CD4-positive, alpha-beta T cell treated with Interleukin-10 for 1 hour (primary cell): ENCODE data around the gene ESPN.
A peak's percentile ranks its signal among the peaks of the same experiment; 100 is the strongest.
"Not testable (repeated sequence)": the region's sequence is repeated elsewhere in the genome, so short reads cannot be mapped to it uniquely, and the experiment has no call there.

Experiments
- DNase-seq: peaks from one replicate; pipeline ENCODE4 v3.0.0-alpha.2; 2020

ESPN gene, protein sequence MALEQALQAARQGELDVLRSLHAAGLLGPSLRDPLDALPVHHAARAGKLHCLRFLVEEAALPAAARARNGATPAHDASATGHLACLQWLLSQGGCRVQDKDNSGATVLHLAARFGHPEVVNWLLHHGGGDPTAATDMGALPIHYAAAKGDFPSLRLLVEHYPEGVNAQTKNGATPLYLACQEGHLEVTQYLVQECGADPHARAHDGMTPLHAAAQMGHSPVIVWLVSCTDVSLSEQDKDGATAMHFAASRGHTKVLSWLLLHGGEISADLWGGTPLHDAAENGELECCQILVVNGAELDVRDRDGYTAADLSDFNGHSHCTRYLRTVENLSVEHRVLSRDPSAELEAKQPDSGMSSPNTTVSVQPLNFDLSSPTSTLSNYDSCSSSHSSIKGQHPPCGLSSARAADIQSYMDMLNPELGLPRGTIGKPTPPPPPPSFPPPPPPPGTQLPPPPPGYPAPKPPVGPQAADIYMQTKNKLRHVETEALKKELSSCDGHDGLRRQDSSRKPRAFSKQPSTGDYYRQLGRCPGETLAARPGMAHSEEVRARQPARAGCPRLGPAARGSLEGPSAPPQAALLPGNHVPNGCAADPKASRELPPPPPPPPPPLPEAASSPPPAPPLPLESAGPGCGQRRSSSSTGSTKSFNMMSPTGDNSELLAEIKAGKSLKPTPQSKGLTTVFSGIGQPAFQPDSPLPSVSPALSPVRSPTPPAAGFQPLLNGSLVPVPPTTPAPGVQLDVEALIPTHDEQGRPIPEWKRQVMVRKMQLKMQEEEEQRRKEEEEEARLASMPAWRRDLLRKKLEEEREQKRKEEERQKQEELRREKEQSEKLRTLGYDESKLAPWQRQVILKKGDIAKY

DNA sequence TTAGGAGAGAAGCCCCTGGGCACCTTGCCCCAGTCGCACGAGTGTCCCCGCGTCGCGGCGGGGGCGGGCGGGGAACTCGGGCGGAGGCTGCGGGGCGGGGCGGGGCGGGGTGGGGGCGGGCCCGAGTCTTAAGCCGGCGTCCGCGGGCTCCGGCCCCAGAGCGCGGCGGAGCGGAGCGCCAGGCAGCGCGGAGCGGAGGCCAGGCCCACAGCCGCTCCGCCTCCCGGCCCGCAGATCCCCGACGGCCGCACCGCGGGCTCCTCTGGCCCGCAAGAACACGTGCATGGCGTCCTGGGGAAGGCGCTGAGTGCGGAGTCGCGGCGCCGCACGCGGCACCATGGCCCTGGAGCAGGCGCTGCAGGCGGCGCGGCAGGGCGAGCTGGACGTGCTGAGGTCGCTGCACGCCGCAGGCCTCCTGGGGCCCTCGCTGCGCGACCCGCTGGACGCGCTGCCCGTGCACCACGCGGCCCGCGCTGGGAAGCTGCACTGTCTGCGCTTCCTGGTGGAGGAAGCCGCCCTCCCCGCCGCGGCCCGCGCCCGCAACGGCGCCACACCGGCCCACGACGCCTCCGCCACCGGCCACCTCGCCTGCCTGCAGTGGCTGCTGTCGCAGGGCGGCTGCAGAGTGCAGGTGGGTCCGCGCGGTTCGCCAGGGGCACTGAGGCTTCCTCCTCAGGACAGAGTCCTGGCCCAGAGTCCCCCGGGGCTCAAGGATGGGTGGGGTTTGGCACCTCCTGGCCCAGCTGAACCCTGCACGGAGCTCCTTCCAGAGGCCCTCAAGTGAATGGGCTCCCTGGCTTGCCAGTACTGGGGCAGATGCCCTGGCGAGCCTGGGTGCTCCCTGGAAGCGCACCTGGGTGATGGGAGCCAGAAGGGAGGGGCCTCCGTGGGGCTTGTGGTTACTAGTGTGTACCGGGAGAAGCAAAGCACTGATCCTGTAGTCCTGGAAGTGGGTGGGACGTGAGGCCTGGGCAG is at the start of gene ESPN:
Gene ESPN (plus strand): TSS at position 158 of the 975 bp plus-strand sequence. CDS start 180 bp downstream, at position 338.
- no peak for DNase-seq

DNA sequence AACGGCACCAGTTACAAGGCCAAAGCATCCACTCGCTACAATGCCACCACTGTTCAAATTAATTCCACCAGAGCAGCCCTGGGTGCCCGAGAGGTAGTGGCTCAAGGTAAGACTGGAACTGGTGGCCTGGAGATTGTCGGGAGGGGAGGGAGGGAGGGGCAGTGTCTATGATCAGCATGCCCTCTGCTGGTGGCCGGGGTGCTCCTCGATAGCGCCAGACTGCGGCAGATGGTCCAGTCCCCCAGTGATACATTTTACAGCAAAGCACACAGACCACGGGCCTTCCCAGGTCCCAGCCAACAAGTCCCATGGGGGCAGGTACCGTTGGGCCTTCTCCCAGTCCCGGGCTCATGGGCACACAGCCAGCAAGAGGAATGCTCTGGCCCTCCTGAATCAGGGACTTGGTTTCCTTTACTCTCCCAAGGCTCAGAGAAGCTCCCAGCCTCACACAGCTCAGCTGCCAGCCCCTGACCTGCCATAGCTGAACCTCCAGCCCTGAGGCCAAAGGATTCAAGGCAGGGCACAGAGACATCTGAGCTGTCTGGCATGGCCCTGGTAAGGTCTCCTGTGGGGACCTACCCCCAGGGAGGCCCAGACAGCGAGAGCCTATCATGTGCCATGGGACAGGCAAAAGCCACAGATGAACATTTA is 46.4 kb upstream of the ESPN start:
- no peak for DNase-seq

DNA sequence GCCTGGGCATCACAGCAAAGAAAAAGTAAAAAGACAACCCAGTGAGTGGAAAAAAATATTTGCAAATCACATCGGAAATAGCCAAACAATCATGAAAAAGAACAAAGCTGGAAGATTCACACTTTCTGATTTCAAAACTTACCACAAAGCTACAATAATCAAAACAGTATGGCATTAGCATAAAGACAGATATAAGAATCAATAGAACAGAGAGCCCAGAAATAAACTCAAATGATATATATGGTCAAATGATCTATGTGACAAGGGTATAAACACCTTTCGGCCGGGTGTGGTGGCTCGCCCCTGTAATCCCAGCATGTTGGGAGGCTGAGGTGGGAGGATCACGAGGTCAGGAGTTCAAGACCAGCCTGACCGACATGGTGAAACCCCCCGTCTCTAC is 44.5 kb upstream of the ESPN start:
- DNase-seq = no peak

DNA sequence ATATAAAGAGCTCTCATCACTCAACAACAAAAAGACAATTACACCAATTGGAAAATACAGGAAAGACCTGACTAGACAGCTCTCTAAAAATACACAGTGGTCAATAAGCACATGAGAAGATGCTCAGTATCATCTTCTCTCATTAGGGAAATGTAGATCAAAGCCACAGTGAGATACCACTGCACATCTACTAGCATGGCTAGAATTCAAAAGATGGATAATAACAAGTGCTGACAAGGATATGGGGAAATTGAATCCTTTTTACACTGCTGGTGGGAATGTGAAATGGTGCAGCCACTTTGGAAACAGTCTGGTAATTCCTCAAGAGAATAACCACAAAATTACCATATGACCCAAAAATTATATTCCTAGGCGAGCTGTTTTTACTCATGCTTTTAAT is 40.4 kb upstream of the ESPN start:
- no peak for DNase-seq

DNA sequence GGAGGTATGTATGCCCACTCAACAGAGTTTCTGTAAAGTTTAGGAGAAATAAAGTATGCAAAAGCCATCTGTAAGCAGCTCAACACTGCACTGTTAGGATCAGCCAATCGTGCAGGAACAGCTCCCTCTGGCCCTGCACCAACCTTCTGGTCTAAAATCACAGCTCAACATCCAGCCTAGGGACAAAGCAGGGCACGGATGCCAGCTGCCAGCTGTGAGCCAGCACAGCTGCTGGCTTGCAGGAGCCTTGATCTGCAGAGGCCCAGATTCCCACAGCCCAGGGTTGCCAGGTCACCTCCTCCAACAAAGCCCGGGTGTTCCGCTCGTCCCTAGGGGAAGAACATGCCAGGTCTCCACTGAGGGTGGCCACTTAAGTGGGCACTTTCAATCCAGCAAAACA is 39.6 kb upstream of the ESPN start:
- no peak for DNase-seq

DNA sequence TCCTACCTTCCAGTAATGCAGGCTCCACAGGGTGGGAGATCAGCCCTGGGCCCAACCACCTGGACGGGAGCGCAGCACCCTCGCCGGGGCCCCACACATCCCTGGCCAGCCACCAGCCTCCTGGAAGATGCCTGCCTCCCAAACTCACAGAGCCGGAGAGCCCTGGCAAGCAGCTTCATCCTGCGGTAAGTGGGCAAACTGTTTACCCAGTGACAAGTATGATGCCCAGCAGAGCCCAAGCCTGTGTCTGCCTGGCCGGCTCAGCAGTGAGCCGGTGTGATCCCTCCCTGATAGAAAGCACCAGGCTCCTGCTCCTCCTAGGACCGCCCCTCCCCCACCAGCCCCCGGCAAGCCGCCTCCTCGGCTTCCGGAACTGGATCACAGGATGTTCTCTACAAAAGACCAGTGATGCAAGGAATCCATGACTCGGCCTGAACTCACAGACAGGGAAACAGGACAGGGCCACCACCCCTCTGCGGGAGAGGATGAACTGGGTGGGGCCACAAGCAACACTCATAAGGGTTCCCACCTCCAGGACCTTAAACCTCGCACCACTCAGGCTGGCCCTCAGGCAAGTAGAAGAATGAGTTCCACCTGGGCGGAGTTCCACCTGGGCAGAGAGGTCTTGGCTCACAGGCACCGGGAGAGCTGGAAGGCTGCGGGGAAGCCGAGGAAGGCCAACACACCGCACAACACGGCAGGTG is 38.9 kb upstream of the ESPN start:
- no peak for DNase-seq

DNA sequence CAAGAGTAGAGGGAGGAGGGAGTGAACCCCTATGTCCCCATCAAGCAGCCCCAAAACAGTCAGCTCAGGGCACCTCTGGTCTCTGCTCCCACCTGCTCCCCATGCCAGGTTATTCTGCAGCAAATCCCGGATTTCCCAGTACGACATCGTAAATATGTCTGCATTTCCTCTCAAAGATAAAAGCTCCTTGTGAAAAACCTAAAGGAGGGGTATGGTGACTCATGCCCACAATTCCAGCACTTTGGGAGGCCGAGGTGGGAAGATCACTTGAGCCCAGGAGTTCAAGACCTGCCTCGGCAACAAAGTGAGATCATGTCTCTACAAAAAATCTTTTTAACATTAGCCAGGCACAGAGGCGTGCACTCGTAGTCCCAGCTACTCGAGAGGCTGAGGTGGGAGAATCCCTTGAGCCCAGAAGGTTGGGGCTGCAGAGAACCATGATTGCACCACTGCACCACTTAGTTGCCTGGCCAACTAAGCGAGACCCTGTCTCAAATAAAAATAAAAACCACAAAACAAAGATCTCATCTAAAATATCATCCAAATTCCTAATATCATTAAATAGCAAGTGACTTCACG is 38.1 kb upstream of the ESPN start:
- DNase-seq = no peak

DNA sequence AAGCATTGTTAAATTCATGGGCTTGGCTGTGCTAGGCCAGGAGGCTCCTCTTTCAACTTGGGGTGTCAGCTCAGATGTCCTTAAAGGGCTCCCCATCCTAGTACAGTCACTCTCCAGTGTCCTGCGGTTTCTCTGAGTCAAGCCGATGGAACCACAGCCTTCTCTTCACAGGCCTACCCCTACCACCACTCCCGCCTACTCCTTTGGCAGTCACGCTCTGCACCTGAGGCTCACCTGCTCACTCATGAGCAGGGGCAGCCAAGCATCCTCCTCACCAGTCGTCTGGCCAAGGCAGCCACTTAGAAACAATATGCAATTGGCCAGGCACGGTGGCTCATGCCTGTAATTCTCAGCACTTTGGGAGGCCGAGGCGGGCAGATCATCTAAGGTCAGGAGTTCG is 34.6 kb upstream of the ESPN start:
- DNase-seq = no peak

DNA sequence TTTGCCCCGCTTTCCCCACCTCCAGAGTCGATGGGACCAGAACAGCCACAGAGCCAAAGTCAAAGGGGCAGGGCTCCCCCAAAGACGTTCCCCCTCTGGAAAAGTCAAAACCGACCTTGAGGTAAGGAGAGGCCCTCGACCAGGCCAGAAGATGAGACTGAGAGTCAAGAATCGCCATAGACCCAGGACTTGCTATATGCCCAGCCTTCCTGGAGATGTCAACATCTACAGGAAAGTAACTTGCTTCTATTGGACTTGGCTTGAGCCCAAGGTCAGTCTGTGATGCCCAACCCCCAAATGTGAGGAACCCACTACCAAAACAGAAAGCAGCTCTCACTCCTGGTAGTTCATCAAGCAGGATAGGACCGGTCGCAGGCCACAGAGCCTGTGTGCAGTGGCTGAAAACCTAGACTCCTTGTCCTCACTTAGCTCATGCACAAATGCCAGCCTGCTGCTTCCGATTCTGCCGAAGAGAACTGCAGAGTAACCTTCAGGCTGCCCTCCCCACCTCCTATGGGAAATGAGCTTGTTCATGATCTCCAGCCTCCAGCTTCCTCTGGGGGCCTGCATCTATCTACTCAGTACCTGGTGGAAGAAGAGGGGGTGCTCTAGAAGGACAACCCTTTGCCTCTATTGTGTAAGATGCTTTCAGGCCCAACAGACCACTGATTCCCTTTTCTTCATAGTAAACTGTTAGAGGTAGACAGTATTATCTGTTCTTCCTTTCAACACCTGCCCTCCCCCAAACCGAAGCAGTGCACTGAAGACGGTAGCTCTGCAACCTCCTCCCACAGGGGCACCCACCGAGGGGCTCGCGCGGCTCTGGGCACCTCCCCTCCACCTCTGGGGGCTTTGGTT is 32.4 kb upstream of the ESPN start:
- DNase-seq = peak; percentile 3

DNA sequence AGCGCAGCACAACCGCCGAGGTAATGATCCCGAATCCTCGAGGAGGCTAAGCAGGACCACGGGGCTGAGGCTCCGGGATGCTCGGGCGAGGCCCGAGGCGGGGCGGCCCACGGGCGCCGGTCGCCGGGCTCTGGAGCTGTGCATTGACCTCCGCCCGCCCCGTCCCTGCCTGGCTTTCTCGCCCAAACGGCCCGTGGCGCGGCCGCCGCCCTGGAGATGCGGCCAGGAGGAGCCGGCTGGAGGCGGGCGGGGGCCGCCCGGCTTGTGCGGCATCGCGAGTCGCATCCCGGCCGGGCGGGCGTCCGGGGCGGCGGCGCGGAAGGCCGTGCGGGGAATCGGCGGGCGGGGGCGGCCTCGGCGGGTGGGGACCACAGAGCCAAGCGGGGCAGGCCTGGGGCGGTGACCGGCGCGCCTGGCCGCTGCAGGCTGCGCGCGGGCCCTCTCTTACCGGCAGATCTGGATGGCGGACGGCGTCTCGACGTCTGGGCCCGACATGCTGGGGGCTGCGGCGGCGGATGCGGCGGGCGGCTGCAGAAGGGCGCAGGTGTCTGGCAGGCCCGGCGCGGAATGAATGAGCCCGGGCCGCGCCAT is 31.7 kb upstream of the ESPN start:
- DNase-seq = no peak

DNA sequence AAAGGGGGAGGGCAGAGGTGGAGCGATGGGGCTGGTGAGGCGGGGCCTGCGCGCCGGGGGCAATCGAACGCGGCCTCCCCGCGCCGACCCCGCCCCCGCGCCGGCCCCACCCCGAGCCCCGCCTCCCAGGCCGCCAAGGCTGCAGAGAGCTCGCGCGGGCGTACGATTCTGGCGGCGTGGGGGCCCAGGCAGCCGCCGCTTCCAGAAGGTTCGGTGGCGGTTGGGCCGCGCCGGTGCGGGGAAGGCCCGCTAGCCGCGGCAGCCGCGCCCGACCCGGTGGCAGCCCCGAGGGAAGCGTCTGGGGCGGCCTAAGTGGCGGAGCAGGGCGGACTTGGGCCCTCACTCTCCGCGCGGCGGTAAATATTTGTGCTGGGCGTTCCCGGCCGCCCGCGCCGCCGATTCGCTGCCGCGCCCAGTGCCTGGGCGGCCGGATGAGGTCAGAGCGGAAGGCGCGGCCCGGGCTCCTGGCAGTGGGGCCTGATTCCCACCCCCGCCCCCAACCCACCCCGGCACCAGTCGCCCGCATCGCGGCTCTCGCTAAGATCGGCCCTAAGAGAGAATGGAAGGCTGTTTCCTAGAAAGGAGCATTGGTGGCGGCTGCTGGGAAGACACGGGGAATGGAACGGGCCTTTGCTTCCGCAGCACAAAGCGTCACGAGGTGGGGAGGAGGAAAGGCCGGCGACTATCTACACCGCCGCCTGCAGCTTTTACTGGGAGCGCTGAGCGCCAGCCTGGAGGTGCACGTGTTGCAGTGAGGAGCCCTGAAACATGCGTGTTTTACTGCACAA is 31.0 kb upstream of the ESPN start, which contains the start of gene ACOT7:
Gene ACOT7 (minus strand): TSS at position 368 of the 788 bp plus-strand sequence. CDS start 368 bp downstream, outside the sequence.
- DNase-seq = peak; percentile 92

DNA sequence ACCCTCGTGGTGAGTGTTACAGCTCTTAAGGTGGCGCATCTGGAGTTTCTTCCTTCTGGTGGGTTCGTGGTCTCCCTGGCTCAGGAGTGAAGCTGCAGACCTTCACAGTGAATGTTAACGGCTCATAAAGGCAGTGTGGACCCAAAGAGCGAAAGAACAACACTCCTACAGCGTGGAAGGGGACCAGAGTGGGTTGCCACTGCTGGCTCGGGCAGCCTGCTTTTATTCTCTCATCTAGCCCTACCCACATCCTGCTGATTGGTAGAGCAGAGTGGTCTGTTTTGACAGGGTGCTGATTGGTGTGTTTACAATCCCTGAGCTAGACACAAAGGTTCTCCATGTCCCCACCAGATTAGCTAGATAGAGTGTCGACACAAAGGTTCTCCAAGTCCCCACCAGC is 29.4 kb upstream of the ESPN start:
- DNase-seq = not testable (repeated sequence)

DNA sequence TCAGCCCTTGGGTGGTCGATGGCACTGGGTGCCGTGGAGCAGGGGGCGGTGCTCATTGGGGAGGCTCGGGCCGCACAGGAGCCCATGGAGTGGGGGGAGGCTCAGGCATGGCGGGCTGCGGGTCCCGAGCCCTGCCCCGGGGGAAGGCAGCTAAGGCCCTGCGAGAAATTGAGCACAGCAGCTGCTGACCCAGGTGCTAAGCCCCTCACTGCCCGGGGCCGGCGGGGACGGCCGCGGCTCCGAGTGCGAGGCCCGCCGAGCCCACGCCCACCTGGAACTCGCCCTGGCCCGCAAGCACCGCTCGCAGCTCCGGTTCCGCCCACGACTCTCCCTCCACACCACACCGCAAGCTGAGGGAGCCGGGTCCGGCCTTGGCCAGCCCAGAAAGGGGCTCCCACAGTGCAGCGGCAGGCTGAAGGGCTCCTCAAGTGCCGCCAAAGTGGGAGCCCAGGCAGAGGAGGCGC is 28.8 kb upstream of the ESPN start:
- not testable (repeated sequence) for DNase-seq

DNA sequence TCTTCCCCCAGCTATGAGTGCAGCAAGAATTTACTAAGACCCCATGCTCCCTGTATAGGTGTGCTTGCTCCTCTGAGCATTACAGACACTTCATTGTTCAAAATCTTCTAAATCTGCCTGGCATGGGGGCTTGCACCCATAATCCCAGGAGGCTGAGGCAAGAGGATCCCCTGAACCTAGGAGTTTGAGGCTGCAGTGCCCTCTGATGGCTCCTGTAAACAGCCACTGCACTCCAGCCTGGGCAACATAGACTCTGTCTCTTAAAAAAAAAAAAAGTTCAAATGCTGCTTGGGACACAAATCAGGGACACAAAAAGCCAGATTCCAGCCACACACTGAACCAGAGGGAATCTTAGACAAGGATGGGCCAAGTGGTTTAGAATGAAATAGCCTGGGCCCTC is 27.6 kb upstream of the ESPN start:
- no peak for DNase-seq

DNA sequence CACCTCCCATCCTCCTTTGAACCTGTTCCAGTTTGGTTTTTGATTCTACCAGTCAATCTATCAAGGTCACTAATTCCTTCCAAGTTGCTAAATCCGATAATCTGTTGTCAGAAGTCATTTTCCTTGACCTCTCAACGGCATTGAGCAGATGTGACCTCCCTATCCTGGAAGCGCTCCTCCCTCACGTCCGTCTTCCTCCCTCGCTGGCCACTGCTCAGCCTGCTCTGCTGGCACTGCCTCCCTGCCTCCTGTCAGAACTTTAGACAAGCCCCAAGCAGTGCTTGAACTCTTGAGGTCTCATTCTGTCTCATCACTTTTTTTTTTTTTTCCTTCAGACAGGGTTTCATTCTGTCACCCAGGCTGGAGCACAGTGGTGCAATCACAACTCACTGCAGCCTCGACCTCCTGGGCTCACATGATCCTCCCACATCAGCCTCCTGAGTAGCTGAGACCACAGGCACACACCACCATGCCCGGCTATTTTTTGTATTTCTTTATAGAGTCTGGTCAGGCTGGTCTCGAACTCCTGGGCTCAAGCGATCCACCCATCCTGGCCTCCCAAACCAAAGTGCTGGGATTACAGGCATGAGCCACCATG is 26.6 kb upstream of the ESPN start:
- DNase-seq = no peak

DNA sequence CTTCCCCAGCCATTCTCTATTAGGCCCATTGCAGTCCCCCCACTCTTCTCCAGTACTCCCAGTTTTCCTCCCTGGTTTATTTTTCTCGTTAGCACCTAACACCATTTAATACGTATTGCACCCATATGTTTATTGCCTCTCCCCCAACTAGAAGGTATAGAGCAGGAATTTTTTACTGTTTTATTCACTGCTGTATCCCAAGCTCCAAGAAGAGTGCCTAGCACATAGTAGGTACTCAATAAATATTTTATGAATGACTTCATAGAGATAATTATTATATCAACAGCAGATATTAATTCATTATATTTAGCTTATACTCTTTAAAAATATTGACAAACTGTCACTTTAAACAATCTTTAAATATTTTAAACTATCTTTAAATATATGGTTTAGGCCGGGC is 25.3 kb upstream of the ESPN start:
- DNase-seq = no peak

DNA sequence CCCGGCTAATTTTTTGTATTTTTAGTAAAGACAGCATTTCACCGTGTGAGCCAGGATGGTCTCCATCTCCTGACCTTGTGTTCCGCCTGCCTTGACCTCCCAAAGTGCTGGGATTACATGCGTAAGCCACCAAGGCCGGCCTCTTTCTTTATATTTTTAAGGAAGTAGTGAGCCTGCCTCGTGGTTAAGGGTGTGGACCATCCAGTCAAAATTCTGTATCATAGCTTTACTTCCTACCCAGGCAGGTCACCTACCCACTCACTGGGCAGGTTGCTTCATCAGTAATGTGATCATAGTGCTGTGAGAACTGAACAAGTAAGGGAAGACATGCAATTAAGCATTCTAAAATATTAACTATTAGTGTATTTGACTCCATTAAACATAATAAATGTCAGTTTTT is 22.9 kb upstream of the ESPN start:
- DNase-seq = no peak

DNA sequence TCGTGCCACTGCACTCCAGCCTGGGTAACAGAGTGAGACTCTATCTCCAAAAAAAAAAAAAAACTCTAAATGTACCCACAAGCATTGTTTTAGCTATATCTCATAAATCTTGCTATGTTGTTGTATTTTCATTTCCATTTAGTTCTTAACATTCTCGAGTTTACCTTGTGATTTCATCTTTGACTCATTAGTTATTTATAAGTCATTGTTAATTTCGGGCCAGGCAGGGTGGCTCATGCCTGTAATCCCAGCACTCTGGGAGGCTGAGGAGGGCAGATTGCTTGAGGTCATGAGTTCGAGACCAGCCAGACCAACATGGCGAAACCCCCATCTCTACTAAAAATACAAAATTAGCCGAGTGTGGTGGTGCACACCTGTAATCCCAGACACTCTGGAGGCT is 16.6 kb upstream of the ESPN start:
- no peak for DNase-seq
